ENCODE results near the gene CRELD2.

- no peak for TF ChIP-seq SIN3A (IDR thresholded peaks at IDR 0.05; ENCODE audit: borderline replicate concordance, insufficient read depth, low read length)
- no peak for TF ChIP-seq POLR2AphosphoS5 (IDR thresholded peaks at IDR 0.05; ENCODE audit: low read depth, low read length)
- no peak for TF ChIP-seq REST (IDR thresholded peaks at IDR 0.05; ENCODE audit: insufficient read depth in 1 of 2, low read depth in 2 of 2, low read length in 2 of 2)
Observed at GRCh38 chr22:49954354-49954753, 35.9 kb downstream of the CRELD2 start.

Measured in PFSK-1 (cell line).